Neural progenitor cell (in vitro differentiated cells): Measurements from ENCODE around the gene PIP5KL1.

Experiments
- EZH2 ChIP-seq: fragments of 200-600 bp; sonication (generic); IDR thresholded peaks from 2 replicates; pipeline ENCODE4 v1.6.1; 2017; ENCODE audit warnings: antibody characterized with exemption, mild to moderate bottlenecking, moderate library complexity
- EZH2phosphoT487 ChIP-seq: fragments of 200-600 bp; sonication (generic); IDR thresholded peaks from 2 replicates; pipeline ENCODE4 v1.6.1; 2017; ENCODE audit warnings: antibody characterized with exemption
- TF ChIP-seq, protein P1 (sequence below): fragments of 200-600 bp; sonication (generic); IDR thresholded peaks from 2 replicates; pipeline ENCODE4 v1.5.1; 2017; ENCODE audit warnings: antibody characterized with exemption, mild to moderate bottlenecking

DNA sequence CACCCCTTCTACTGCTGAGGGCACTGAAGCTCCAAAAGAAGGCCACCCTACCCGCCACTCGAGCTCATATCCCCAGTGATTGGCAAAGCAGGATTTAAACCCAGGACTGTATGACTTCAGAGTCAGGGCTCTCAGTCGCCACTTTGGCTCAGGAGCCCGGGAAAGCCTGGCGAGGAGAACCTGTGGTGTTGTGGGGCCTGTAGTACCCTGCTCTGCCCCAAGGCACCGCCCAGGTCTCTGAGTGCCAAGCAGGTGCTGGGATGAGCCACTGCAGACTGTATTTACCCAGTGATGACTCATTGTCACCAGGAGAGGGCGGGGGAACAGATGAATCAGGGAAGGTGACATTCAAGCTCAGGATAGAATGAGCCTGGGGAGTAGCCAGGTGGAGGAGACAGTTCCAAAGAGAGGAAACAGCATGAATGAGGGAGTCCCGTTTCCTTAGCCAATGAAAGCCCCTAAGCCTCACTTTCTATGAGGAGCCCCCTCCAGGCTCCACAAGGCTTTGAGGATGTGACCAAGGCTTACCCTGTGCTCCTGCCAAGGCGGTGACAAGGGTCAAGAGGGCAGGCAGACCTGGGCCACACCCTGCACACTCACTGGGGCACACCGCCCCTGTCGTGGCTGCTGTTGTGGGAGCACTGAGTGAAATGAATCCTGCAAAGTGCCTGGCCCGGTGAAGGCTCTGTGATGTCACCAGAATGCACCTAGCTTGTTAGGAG lies 24.9 kb upstream of the PIP5KL1 start:
- TF ChIP-seq, protein P1, sequence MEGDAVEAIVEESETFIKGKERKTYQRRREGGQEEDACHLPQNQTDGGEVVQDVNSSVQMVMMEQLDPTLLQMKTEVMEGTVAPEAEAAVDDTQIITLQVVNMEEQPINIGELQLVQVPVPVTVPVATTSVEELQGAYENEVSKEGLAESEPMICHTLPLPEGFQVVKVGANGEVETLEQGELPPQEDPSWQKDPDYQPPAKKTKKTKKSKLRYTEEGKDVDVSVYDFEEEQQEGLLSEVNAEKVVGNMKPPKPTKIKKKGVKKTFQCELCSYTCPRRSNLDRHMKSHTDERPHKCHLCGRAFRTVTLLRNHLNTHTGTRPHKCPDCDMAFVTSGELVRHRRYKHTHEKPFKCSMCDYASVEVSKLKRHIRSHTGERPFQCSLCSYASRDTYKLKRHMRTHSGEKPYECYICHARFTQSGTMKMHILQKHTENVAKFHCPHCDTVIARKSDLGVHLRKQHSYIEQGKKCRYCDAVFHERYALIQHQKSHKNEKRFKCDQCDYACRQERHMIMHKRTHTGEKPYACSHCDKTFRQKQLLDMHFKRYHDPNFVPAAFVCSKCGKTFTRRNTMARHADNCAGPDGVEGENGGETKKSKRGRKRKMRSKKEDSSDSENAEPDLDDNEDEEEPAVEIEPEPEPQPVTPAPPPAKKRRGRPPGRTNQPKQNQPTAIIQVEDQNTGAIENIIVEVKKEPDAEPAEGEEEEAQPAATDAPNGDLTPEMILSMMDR: peak; percentile 47
- TF ChIP-seq EZH2phosphoT487: no peak
- no peak for TF ChIP-seq EZH2
